K562 (cell line): ENCODE data around the gene ELMO1.

Source experiments
- BCL6 ChIP-seq: fragments of 250-450 bp; sonication (Bioruptor Pico); IDR thresholded peaks from 2 replicates; pipeline ENCODE4 v1.4.0; 2020
- CBX5 ChIP-seq: IDR thresholded peaks from 2 replicates; pipeline ENCODE4 v1.6.1; 2014; ENCODE audit warnings: low read depth, borderline replicate concordance
- CCAR2 ChIP-seq: fragments of 200-400 bp; formaldehyde crosslinking; IDR thresholded peaks from 2 replicates; pipeline ENCODE4 v1.6.1; 2017; ENCODE audit warnings: mild to moderate bottlenecking, low read depth, low read length
- CTCF ChIP-seq, 3 experiments: IDR thresholded peaks in 2 of 3; conservative IDR thresholded peaks in 1 of 3; 2 replicates each; pipeline ENCODE4 v1.5.1; 2011 to 2012; ENCODE audit warnings: low read length in 3 of 3, mild to moderate bottlenecking in 3 of 3, control low read depth in 2 of 3, improper control_type of control experiment in 1 of 3, inconsistent platforms in 1 of 3, low read depth in 1 of 3, mixed read lengths in 1 of 3, moderate library complexity in 1 of 3; ENCODE audit not compliant: insufficient read depth in 2 of 3
- EZH2 ChIP-seq: IDR thresholded peaks from 2 replicates; pipeline ENCODE4 v1.6.1; 2012; ENCODE audit warnings: low read depth, mild to moderate bottlenecking, inconsistent platforms, low read length, borderline replicate concordance
- GATAD2A ChIP-seq: fragments of 450-650 bp; IDR thresholded peaks from 2 replicates; pipeline ENCODE4 v1.6.1; 2017
- MAX ChIP-seq: sonication (generic); formaldehyde crosslinking; IDR thresholded peaks from 2 replicates; pipeline ENCODE4 v1.9.0; 2022; ENCODE audit warnings: mild to moderate bottlenecking, missing genetic modification reagents
- NFXL1 ChIP-seq: fragments of 450-650 bp; formaldehyde crosslinking; IDR thresholded peaks from 2 replicates; pipeline ENCODE4 v1.4.0; 2021; ENCODE audit warnings: mild to moderate bottlenecking
- RAD21 ChIP-seq, 2 experiments: fragments of 250-450 bp in 1 of 2; fragments of 450-650 bp in 1 of 2; sonication (Bioruptor Pico) in 1 of 2; formaldehyde crosslinking in 1 of 2; IDR thresholded peaks in 1 of 2; conservative IDR thresholded peaks in 1 of 2; 2 replicates each; pipeline versions ENCODE4 v1.4.0 to v1.8.0; 2020 to 2022; ENCODE audit warnings: mild to moderate bottlenecking in 2 of 2, moderate library complexity in 1 of 2
- RFX5 ChIP-seq: IDR thresholded peaks from 2 replicates; pipeline ENCODE4 v1.6.1; 2011; ENCODE audit warnings: low read depth, mild to moderate bottlenecking, improper control_type of control experiment, low read length
- SIN3A ChIP-seq, 2 experiments: fragments of 150-350 bp in 1 of 2; IDR thresholded peaks; 2 replicates each; pipeline ENCODE4 v1.6.1; 2011 to 2016; ENCODE audit warnings: borderline replicate concordance in 2 of 2, low read depth in 2 of 2, low read length in 2 of 2, mild to moderate bottlenecking in 2 of 2, moderate library complexity in 2 of 2; ENCODE audit not compliant: control insufficient read depth in 1 of 2
- ZNF124 ChIP-seq: sonication (generic); formaldehyde crosslinking; IDR thresholded peaks from 2 replicates; pipeline ENCODE4 v1.8.1; 2022; ENCODE audit warnings: missing genetic modification reagents
- ZNF551 ChIP-seq: fragments of 250-450 bp; sonication (Bioruptor Pico); IDR thresholded peaks from 2 replicates; pipeline ENCODE4 v1.5.0; 2021; ENCODE audit warnings: mild to moderate bottlenecking, moderate library complexity

DNA sequence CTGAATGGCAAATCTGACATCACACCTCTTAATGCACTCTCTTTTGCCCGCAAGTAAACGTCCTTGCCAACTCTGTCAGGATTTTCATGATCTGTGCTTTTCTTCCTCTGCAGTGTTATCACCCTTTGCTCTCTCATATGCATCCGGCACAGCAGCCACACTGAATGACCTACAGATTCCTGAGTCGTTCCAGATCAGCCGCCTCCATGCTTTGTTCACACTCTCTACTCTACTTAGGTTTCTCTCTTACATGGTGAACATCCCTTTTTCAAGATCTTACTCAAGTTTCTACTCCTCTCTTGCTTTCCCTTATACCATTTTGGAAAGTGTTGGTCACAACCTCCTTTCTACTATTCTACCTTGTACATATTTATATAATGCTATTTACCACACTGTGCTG lies 596.6 kb downstream of the ELMO1 start:
- no peak for TF ChIP-seq ZNF551
- no peak for TF ChIP-seq SIN3A (IDR thresholded peaks at IDR 0.05; ENCODE audit: borderline replicate concordance in 2 of 2, control insufficient read depth in 1 of 2, low read depth in 2 of 2, low read length in 2 of 2)
- TF ChIP-seq RFX5 = no peak
- no peak for TF ChIP-seq MAX (CRISPR knock-in tag)
- TF ChIP-seq GATAD2A = no peak
- no peak for TF ChIP-seq BCL6 (CRISPR knock-in tag)
- no peak for TF ChIP-seq CCAR2
- TF ChIP-seq NFXL1 = no peak
- TF ChIP-seq EZH2 = no peak
- no peak for TF ChIP-seq CTCF (IDR thresholded peaks at IDR 0.05 in 2 of 3, conservative IDR thresholded peaks at IDR 0.05 in 1 of 3; ENCODE audit: insufficient read depth in 2 of 3, low read depth in 1 of 3, low read length in 3 of 3)
- no peak for TF ChIP-seq RAD21 (CRISPR knock-in tag; conservative IDR thresholded peaks at IDR 0.05 in 1 of 2, IDR thresholded peaks at IDR 0.05 in 1 of 2)
- TF ChIP-seq CBX5 = no peak
- no peak for TF ChIP-seq ZNF124
